ENCODE measurements around the gene ABHD15.

Gene ABHD15

DNA sequence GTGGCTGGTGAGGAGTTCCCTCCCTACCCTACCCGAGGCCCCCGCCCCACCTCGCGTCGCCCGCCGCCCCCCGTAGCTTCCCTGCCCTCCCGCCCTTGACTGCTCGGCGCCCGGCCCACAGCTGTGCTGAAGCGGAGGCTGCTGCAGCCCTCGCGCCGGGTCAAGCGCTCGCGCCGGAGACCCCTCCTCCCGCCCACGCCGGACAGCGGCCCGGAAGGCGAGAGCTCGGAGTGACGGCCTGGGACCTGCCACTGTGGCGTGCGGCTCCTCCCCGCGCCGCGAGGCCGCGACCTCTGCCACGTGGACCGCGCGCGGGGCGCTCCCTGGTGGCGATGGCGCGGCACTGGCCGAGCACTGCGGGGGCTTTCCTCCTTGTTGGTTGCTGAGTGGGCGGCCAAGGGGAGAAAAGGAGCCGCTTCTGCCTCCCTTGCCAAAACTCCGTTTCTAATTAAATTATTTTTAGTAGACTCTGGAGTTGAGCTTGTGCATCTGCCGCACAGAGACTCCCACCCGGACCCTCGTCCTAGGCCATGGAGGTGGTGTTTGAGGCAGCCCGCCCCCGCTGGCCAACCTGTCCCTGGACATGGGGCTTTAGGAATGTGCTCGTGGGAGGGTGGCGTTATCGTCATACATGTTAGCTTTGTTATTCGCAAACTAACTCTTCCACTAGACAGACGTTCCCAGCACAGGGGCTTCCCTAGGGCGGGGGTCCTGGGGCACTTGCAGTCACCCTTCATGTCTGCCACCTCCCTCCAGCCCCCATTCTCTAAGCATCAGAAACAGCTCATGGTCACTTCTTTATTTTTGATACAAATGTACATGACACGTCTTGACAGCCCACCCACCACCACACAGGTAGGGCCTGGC, 6.1 kb upstream of the ABHD15 start:
- TF ChIP-seq, protein P1, sequence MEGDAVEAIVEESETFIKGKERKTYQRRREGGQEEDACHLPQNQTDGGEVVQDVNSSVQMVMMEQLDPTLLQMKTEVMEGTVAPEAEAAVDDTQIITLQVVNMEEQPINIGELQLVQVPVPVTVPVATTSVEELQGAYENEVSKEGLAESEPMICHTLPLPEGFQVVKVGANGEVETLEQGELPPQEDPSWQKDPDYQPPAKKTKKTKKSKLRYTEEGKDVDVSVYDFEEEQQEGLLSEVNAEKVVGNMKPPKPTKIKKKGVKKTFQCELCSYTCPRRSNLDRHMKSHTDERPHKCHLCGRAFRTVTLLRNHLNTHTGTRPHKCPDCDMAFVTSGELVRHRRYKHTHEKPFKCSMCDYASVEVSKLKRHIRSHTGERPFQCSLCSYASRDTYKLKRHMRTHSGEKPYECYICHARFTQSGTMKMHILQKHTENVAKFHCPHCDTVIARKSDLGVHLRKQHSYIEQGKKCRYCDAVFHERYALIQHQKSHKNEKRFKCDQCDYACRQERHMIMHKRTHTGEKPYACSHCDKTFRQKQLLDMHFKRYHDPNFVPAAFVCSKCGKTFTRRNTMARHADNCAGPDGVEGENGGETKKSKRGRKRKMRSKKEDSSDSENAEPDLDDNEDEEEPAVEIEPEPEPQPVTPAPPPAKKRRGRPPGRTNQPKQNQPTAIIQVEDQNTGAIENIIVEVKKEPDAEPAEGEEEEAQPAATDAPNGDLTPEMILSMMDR (conservative IDR thresholded peaks at IDR 0.05) = peak; percentile 24; the same call in 1 of the 2 replicates
- no peak overlapping the region for H3K27ac ChIP-seq

DNA sequence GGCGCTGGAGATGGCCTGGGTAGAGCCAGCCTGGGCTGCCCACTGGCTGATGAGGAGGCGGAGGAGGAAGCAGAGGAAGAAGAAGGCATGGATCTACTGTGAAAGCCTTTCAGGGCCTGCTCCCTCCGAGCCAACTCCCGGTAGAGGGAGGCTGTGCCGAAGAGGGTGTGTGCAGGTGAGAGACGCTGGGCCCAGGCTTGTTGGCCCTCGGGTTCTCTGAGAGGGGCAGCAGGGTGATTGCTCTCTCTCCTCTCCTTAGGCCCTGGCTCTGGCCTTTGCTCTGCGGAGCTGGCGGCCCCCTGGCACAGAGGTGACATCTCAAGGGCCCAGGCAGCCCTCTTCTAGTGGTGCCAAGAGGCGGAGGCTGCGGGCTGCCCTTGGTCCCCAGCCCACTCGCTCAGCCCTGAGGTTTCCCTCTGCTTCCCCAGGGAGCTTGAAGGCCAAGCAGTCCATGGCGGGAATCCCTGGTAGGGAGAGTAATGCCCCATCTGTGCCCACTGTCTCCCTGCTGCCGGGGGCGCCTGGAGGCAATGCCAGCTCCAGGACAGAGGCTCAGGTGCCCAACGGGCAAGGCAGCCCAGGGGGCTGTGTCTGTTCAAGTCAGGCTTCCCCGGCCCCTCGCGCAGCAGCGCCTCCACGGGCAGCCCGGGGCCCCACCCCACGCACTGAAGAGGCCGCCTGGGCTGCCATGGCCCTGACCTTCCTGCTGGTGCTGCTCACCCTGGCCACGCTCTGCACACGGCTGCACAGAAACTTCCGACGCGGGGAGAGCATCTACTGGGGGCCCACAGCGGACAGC, 5.2 kb upstream of the ABHD15 start:
- TF ChIP-seq, protein P1 (conservative IDR thresholded peaks at IDR 0.05) = no peak
- H3K27ac ChIP-seq = peak overlapping the region; percentile 89; the same call in 1 of the 2 replicates

DNA sequence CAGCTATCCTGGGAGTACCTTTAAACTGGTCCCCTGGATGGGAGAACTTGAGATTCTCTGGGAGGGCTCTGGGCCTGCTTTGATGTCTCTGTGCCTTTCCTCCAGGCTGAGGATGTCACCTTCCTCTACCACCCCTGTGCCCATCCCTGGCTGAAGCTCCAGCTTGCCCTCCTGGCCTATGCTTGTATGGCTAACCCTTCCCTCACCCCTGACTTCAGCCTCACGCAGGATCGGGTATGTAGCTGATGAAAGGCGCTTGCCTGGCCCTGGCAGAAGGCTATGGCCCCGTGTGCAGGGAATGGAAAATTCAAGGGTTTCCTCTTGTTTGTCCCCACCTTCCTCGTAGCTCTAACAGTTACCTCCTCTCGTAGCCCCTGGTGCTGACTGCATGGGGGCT, 4.6 kb upstream of the ABHD15 start:
- TF ChIP-seq, protein P1 (conservative IDR thresholded peaks at IDR 0.05) = no peak
- peak overlapping the region; percentile 89; the same call in 1 of the 2 replicates for H3K27ac ChIP-seq

DNA sequence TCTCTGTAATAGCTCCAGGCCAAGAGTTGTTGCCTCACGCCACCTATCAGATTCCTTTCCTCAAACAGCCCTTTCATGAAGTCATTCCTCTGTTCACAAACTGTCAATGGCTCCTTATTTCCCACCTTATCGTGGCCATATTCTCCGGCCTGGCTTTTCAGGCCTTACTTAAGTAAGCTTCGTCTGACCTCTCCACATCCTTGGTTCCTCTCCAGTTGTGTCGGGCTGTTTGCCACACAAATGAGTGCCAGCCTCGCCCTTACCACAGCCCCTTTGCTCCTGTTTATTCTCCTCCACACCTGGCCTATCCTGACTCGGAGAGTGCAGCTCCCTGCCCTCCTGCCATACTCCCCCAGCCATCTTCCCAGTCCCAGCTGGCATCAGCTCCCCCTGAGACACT, 3.7 kb upstream of the ABHD15 start:
- TF ChIP-seq, protein P1 (conservative IDR thresholded peaks at IDR 0.05) = no peak
- H3K27ac ChIP-seq = peak overlapping the region; percentile 89

DNA sequence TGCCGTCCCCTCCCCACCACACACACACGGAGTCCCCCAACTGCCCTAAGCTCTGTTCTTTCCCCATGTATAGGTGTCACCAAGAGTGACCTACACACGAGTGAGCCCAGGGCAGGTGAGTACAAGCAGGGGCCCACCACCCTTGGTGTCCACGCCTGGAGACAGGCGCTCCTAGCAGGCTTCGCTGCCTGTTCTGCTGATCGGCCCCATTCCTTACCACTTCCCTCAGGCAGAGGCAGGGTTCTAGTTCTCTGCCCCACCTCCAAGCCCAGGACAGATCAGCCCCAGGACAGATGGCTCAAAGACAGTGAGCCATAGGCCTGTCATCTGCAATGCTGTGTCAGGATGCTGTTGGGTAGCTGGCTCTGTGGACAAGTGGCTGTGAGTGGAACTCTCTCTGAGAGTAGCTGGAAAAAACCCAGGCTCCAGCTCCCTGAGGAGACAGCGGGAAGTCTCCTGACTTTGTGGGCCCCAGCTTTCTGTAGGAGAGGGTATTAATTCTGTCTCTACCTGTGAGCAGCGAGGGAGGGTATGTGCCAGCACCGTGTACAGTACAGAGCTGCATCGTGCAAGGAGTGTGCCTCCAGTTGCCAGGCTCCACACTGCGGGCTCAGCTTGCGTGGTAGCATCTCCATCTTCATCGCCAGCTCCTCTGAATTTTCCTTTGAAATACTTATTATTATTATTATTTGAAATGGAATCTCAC, 2.6 kb upstream of the ABHD15 start:
- TF ChIP-seq, protein P1 (conservative IDR thresholded peaks at IDR 0.05) = no peak
- H3K27ac ChIP-seq = peak overlapping the region; percentile 89

DNA sequence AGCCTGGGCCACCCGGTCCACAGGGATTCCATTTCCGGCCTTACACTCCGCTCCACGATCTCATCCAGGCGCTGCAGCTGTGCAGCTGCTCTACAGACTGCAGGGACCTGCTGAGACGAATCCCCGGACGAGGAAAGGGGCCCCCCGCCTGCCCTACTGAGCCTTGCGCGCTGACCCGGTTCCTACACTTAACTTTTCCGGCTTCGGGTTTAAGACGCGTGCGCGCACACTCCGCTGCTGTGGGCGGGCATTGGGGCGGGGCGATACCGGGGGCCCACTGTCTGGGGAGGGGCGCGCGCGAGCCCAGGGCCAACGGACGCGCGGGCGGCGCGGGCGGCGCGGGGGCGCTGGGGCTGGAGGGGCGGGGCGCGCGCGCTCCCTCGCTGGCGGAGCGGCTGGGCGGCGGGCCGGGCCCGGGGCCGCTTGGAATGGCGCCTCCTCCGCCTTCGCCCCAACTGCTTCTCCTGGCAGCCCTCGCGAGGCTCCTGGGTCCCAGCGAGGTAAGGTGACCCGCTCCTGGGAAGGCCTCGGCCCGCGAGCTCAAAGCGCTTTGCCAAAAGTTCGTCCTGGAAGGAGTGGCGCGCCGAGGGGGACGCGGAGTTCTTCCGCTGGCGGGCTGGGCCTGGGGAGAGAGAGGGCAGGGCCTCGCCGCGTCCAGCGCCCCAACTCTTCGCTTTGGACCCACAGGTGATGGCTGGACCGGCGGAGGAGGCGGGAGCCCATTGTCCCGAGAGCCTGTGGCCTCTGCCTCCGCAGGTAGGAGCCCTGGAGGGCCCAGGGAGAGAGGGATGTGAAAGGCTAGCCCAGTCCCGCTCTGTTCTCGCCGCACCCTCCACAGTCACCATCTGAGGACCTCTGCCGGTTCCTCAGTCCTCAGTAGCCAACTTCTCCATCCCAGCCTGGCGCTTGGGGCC, 1.8 kb upstream of the ABHD15 start, which contains the start of gene TP53I13:
TSS of gene TP53I13 (plus strand) at position 371 of the 914 bp plus-strand sequence. CDS start at position 429, 58 bp downstream.
- TF ChIP-seq, protein P1 (conservative IDR thresholded peaks at IDR 0.05) = 0 out of 2 replicates have a peak, but pooled peaks have one; percentile 14
- H3K27ac ChIP-seq = peak within 1 kb of the TSS; percentile 89

Measured in VCaP (cell line).